ENCODE measurements around the gene SLC6A20. TPM values are rescaled to one million over a fixed set of nuclear protein-coding genes. Genes with fewer than 3 reads are reported as not detected.

Gene SLC6A20
- total and polyA plus RNA-seq, 2 of the 13 experiments (the other 11 are each of a cell fraction or from before 2014, with no cell fraction given): not detected

DNA sequence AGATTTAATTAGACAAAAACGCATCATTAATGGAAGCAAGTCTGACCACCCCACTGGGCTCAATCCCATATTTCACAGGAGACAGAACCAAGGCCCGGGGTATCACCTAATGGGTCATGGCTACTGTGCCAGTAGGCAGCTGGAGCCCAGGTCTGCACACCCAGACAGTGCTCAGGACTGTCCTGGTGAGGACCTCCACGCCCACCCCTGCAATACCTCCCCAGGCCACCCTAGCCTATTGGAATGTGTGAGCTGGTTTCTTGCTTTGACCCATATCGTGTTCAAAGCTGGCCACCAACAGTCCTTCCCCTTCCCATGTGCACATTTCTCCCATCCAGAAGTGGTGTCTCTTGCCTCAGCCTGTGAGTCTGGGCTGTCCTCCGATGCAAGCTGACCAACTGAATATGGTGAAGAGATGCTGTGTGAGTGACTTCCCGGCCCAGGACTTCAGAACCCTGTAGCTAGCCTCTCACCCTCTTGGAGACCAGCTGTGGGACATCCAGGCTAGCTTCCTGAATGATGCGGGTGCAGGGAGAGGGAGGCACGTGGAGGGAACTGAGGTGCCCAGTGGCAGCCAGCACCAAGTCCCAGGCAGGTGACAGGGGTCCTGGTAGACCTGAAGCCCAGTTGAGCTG lies 19.1 kb downstream of the SLC6A20 start:
- in situ Hi-C loops (cut with HindIII; ENCODE audit: extremely low pct_ligation_motif_present, low pct_unique_long_range_greater_than_20kb): no loop called here
- H3K79me2 ChIP-seq (ENCODE audit: insufficient read depth, low read length): no peaks in the 10 kb centered on the region
- H3K4me3 ChIP-seq (replicated peaks in 1 of 3; ENCODE audit: insufficient read depth in 1 of 3, low read depth in 2 of 3, low read length in 3 of 3): no peak overlapping the region
- WGBS (ENCODE audit: low lambda C conversion rate): 26% methylated on average over 4 of the region's 8 CpGs
- no peaks in the 10 kb centered on the region for H3K4me1 ChIP-seq (ENCODE audit: insufficient read depth, low read length)
- DNase-seq (ENCODE audit: low spot score) (no peak), FAIRE-seq (no peak), ATAC-seq (peak; percentile 27; the same call in 2 of the 3 replicates)
- no peak overlapping the region for H2AFZ ChIP-seq (ENCODE audit: low read length)
- H3K36me3 ChIP-seq (replicated peaks in 1 of 2; ENCODE audit: control insufficient read depth in 1 of 2, insufficient read depth in 2 of 2, low read length in 2 of 2): no peaks in the 10 kb centered on the region
- ChIA-PET CTCF (ENCODE audit: low intra/inter-chr PET ratio, low total read pairs) (no interaction called here), POLR2A (no interaction called here)
- no TSS peak for BruUV-seq (replicated peaks)
- no peak overlapping the region for H3K4me2 ChIP-seq (ENCODE audit: low read depth, low read length)
- TF ChIP-seq TCF7 (IDR thresholded peaks at IDR 0.05; ENCODE audit: low read depth) (no peak), KDM1A (CRISPR knock-in tag; IDR thresholded peaks at IDR 0.05) (no peak), ZFP36L2 (CRISPR knock-in tag; IDR thresholded peaks at IDR 0.05) (no peak), ZNF883 (CRISPR knock-in tag; IDR thresholded peaks at IDR 0.05; ENCODE audit: not compliant biosample characterization) (no peak), GABPB1 (CRISPR knock-in tag; IDR thresholded peaks at IDR 0.05) (no peak), GTF2F1 (IDR thresholded peaks at IDR 0.05; ENCODE audit: low read length) (no peak), ZSCAN29 (CRISPR knock-in tag; conservative IDR thresholded peaks at IDR 0.05) (no peak), ZEB1 (IDR thresholded peaks at IDR 0.05; ENCODE audit: insufficient replicate concordance, low read depth) (no peak), ZNF251 (CRISPR knock-in tag; IDR thresholded peaks at IDR 0.05) (no peak), RBM39 (IDR thresholded peaks at IDR 0.05; ENCODE audit: low read depth, low read length, poor library complexity, severe bottlenecking) (no peak), SAP130 (CRISPR knock-in tag; IDR thresholded peaks at IDR 0.05; ENCODE audit: low read depth) (no peak), MLX (CRISPR knock-in tag; IDR thresholded peaks at IDR 0.05) (no peak), SNAPC2 (CRISPR knock-in tag; IDR thresholded peaks at IDR 0.05) (no peak), FOXC1 (CRISPR knock-in tag; IDR thresholded peaks at IDR 0.05; ENCODE audit: borderline replicate concordance) (no peak), PLRG1 (conservative IDR thresholded peaks at IDR 0.05) (no peak), ZSCAN31 (CRISPR knock-in tag; IDR thresholded peaks at IDR 0.05; ENCODE audit: low read depth) (no peak)
- H3K9me3 ChIP-seq (ENCODE audit: low read length): no peaks in the 10 kb centered on the region
- no peak overlapping the region for H3K9ac ChIP-seq (ENCODE audit: insufficient read depth, low read depth, low read length)
- H3K27me3 ChIP-seq (ENCODE audit: control insufficient read depth in 1 of 2, insufficient read depth in 2 of 2, low read length in 2 of 2): peaks cover 0 to 58% of the 10 kb centered on the region in 2 experiments; a peak in 4 of 5 replicates
- H4K20me1 ChIP-seq (ENCODE audit: insufficient read depth, low read length): no peaks in the 10 kb centered on the region
- intact Hi-C loops (cut with micrococcal nuclease; ENCODE audit: unreplicated experiment): no loop called here
- no peak overlapping the region for H3K27ac ChIP-seq (ENCODE audit: extremely low read length, insufficient read depth, low read length)
